Neural cell (in vitro differentiated cells): Measurements from ENCODE around the gene IGSF21. TPM values are rescaled to one million over a fixed set of nuclear protein-coding genes. Genes with fewer than 3 reads are reported as not detected.

Experiments used
- H2AFZ ChIP-seq: fragments of 200-600, 300-800 bp; sonication (generic), shearing (Covaris generic); 2 replicates; pipeline ENCODE4 v1.6.0; 2014; ENCODE audit warnings: low read depth, mild to moderate bottlenecking, antibody characterized with exemption, low read length, moderate library complexity
- H3F3A ChIP-seq: fragments of 200-600 bp; shearing (Covaris generic); 2 replicates; pipeline ENCODE4 v1.6.1; 2016; ENCODE audit warnings: mild to moderate bottlenecking, moderate library complexity, mixed read lengths, antibody characterized with exemption, low read length; ENCODE audit not compliant: insufficient read depth, poor library complexity, severe bottlenecking
- H3K27ac ChIP-seq: fragments of 200-600, 300-800 bp; sonication (generic), shearing (Covaris generic); 2 replicates; pipeline ENCODE4 v1.5.1; 2014; ENCODE audit warnings: mild to moderate bottlenecking, low read length, moderate library complexity
- H3K27me3 ChIP-seq: fragments of 300-800, 200-600 bp; sonication (generic), shearing (Covaris generic); 2 replicates; pipeline ENCODE4 v1.6.0; 2014; ENCODE audit warnings: mild to moderate bottlenecking, low read depth, low read length, moderate library complexity; ENCODE audit not compliant: insufficient read depth
- H3K36me3 ChIP-seq: fragments of 300-800, 200-600 bp; sonication (generic), shearing (Covaris generic); 2 replicates; pipeline ENCODE4 v1.5.1; 2014; ENCODE audit warnings: mild to moderate bottlenecking, antibody characterized with exemption, low read length, moderate library complexity; ENCODE audit not compliant: insufficient read depth
- H3K4me2 ChIP-seq: fragments of 300-800, 200-600 bp; sonication (generic), shearing (Covaris generic); 2 replicates; pipeline ENCODE4 v1.6.0; 2014; ENCODE audit warnings: mild to moderate bottlenecking, low read length
- H3K4me3 ChIP-seq: fragments of 300-800, 200-600 bp; sonication (generic), shearing (Covaris generic); 2 replicates; pipeline ENCODE4 v1.5.1; 2014; ENCODE audit warnings: mild to moderate bottlenecking, low read length, moderate library complexity
- H3K79me2 ChIP-seq: fragments of 200-600 bp; shearing (Covaris generic); replicated peaks from 2 replicates; pipeline ENCODE4 v1.6.0; 2014; ENCODE audit warnings: mild to moderate bottlenecking, low read length, moderate library complexity; ENCODE audit not compliant: insufficient read depth
- H3K9ac ChIP-seq: fragments of 300-800, 200-600 bp; sonication (generic), shearing (Covaris generic); 2 replicates; pipeline ENCODE4 v1.6.1; 2016; ENCODE audit warnings: mild to moderate bottlenecking, low read length, mixed read lengths
- H3K9me2 ChIP-seq: fragments of 200-600 bp; shearing (Covaris generic); 2 replicates; pipeline ENCODE4 v1.6.1; 2016; ENCODE audit warnings: mild to moderate bottlenecking, low read length, mixed read lengths; ENCODE audit not compliant: insufficient read depth
- H3K9me3 ChIP-seq: fragments of 200-600, 300-800 bp; sonication (generic), shearing (Covaris generic); 2 replicates; pipeline ENCODE4 v1.6.1; 2016; ENCODE audit warnings: mild to moderate bottlenecking, mixed run types, low read length, moderate library complexity, mixed read lengths
- H4K20me1 ChIP-seq: fragments of 200-600 bp; shearing (Covaris generic); 2 replicates; pipeline ENCODE4 v1.6.1; 2016; ENCODE audit warnings: mild to moderate bottlenecking, mixed run types; ENCODE audit not compliant: insufficient read depth
- CTCF ChIP-seq: fragments of 450-650 bp; IDR thresholded peaks from 2 replicates; pipeline ENCODE4 v1.5.1; 2014; ENCODE audit warnings: antibody characterized with exemption, mild to moderate bottlenecking, moderate library complexity; ENCODE audit not compliant: poor library complexity, severe bottlenecking
- EP300 ChIP-seq: fragments of 450-650 bp; conservative IDR thresholded peaks from 2 replicates; pipeline ENCODE4 v1.6.1; 2014; ENCODE audit warnings: antibody characterized with exemption, mild to moderate bottlenecking, moderate library complexity; ENCODE audit not compliant: poor library complexity, severe bottlenecking
- EZH2 ChIP-seq: fragments of 200-600, 300-800 bp; shearing (Covaris generic), sonication (generic); IDR thresholded peaks from 2 replicates; pipeline ENCODE4 v1.6.1; 2014; ENCODE audit warnings: antibody characterized with exemption, low read length, borderline replicate concordance, mild to moderate bottlenecking; ENCODE audit not compliant: insufficient read depth, poor library complexity, severe bottlenecking
- MXI1 ChIP-seq: fragments of 450-650 bp; conservative IDR thresholded peaks from 2 replicates; pipeline ENCODE4 v1.6.1; 2014; ENCODE audit warnings: antibody characterized with exemption, mild to moderate bottlenecking; ENCODE audit not compliant: poor library complexity, severe bottlenecking
- POLR2AphosphoS5 ChIP-seq: IDR thresholded peaks from 2 replicates; pipeline ENCODE4 v1.6.1; 2012
- RAD21 ChIP-seq: fragments of 450-650 bp; conservative IDR thresholded peaks from 2 replicates; pipeline ENCODE4 v1.6.1; 2014; ENCODE audit warnings: antibody characterized with exemption, mild to moderate bottlenecking, moderate library complexity
- REST ChIP-seq: IDR thresholded peaks from 2 replicates; pipeline ENCODE4 v1.6.1; 2012; ENCODE audit warnings: borderline replicate concordance
- SMC3 ChIP-seq: fragments of 450-650 bp; conservative IDR thresholded peaks from 2 replicates; pipeline ENCODE4 v1.6.1; 2014; ENCODE audit warnings: antibody characterized with exemption, mild to moderate bottlenecking, moderate library complexity; ENCODE audit not compliant: poor library complexity
- TAF1 ChIP-seq: IDR thresholded peaks from 2 replicates; pipeline ENCODE4 v1.6.1; 2012; ENCODE audit warnings: low read depth
- polyA plus RNA-seq: library from polyadenylated mRNA; depleted of rRNA; stranded (reverse); fragments of >200 nt; gene quantifications from 2 replicates; pipeline ENCODE4 v1.2.3, GENCODE V29; 2014

The IGSF21 gene
- polyA plus RNA-seq, 1 donor from 2014 or later = 2.4 TPM

- Histone ChIP-seq H3K4me2 (no peak overlapping the region), H2AFZ (no peak overlapping the region)
- TF ChIP-seq SMC3 (no peak), RAD21 (no peak), MXI1 (no peak), EP300 (no peak), EZH2 (no peak), REST (no peak), CTCF (no peak), POLR2AphosphoS5 (no peak), TAF1 (no peak)
Observed at GRCh38 chr1:18175051-18175450, 67.5 kb downstream of the IGSF21 start.

GRCh38 chr1:18175530-18176377 is 68.2 kb downstream of the IGSF21 start:
- H3K9me3 ChIP-seq = no peaks in the 10 kb centered on the region
- no peaks in the 10 kb centered on the region for H3K27me3 ChIP-seq
- no peaks in the 10 kb centered on the region for H3K9me2 ChIP-seq
- no peaks in the 10 kb centered on the region for H3K36me3 ChIP-seq
- no peak overlapping the region for H3K9ac ChIP-seq
- no peaks in the 10 kb centered on the region for H3F3A ChIP-seq
- TF ChIP-seq TAF1 = no peak
- TF ChIP-seq EZH2 = no peak
- no peak for TF ChIP-seq MXI1
- TF ChIP-seq SMC3 = no peak
- no peak for TF ChIP-seq REST
- no peak for TF ChIP-seq POLR2AphosphoS5
- TF ChIP-seq EP300 = no peak
- TF ChIP-seq RAD21 = no peak
- no peak for TF ChIP-seq CTCF
- no peak overlapping the region for H2AFZ ChIP-seq
- H3K4me3 ChIP-seq = no peak overlapping the region
- H3K4me2 ChIP-seq = no peak overlapping the region
- H4K20me1 ChIP-seq = no peaks in the 10 kb centered on the region
- no peak overlapping the region for H3K27ac ChIP-seq
- H3K79me2 ChIP-seq = no peaks in the 10 kb centered on the region

More at GRCh38 chr1:18175051-18175450, 67.5 kb downstream of the IGSF21 start:
- Histone ChIP-seq H3F3A (no peaks in the 10 kb centered on the region), H3K36me3 (no peaks in the 10 kb centered on the region), H3K9ac (no peak overlapping the region), H3K27me3 (no peaks in the 10 kb centered on the region), H3K9me2 (no peaks in the 10 kb centered on the region), H3K27ac (no peak overlapping the region), H3K79me2 (no peaks in the 10 kb centered on the region), H3K4me3 (no peak overlapping the region), H4K20me1 (no peaks in the 10 kb centered on the region), H3K9me3 (no peaks in the 10 kb centered on the region)
